ENCODE data around the gene LRRTM1.
A peak's percentile ranks its signal among the peaks of the same experiment; 100 is the strongest.

LRRTM1 gene, protein sequence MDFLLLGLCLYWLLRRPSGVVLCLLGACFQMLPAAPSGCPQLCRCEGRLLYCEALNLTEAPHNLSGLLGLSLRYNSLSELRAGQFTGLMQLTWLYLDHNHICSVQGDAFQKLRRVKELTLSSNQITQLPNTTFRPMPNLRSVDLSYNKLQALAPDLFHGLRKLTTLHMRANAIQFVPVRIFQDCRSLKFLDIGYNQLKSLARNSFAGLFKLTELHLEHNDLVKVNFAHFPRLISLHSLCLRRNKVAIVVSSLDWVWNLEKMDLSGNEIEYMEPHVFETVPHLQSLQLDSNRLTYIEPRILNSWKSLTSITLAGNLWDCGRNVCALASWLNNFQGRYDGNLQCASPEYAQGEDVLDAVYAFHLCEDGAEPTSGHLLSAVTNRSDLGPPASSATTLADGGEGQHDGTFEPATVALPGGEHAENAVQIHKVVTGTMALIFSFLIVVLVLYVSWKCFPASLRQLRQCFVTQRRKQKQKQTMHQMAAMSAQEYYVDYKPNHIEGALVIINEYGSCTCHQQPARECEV

DNA sequence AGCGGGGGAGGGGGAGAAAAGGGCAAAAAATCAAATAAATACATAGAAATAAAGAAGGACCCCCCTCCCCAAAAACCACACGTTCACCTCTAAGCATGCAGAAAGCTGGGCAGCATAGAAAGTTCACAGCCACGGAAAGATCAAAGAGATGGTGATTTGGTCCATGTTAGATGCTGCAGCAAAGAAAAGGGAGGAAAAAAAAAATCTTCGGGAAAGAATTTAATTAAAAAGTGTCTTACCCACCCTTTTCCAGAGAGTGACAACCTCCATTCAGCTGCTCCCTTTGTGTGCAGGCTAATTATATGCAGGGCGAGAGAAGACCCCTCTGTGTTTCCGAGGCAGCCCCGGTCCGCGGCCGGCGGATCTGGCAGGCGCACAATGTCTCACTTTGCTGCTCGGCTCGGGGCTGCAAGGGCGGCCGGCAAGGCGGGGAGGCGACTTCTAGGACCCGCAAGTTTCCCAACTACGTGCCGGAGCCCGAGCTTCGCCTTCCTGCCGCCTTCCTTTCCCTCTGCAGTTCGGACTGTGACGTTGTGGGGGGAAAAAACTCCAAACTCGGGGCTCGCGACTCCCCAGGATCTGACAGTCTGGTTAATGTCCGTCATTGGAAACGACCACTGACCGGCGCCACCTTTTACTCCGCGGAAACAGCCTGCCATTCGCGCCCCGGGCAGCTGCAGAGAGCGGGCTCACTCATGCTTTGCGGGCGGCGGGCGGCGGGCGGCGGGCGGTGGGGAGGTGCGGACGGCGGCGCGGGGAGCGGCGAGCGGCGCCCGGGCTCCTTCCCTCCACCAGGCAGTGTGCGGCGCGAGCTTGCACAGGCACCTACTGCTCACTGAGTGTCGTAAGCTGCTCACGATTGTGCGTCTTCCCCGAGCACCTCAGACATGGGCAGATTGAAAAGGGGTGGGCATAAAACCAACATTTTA lies at the start of gene LRRTM1:
TSS of gene LRRTM1 (minus strand) at position 844 of the 929 bp plus-strand sequence. CDS start 933 bp downstream, outside the sequence.
- FAIRE-seq (no peak), DNase-seq (ENCODE audit: insufficient read length, low spot score) (peak; percentile 12)

DNA sequence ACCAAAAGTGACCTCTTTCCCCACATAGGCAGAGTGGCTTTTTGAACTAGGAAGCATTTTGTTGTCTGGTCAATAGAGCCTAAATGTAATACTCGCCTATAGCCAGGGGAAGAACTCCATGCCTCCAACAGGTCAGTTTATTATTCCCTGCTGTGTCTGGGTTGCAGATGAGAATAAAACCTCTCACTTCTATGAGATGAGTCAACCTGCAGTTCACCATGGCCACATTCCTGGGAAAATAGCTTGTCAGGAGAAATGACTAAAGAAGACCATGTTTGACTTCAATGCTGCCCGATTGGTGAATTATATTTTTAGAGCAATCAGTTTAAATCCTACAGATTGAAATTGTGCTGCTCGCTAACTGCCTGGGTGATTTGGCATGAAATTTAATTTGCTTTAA lies 46.7 kb upstream of the LRRTM1 start:
- DNase-seq (ENCODE audit: insufficient read length, low spot score) (no peak), FAIRE-seq (no peak)

DNA sequence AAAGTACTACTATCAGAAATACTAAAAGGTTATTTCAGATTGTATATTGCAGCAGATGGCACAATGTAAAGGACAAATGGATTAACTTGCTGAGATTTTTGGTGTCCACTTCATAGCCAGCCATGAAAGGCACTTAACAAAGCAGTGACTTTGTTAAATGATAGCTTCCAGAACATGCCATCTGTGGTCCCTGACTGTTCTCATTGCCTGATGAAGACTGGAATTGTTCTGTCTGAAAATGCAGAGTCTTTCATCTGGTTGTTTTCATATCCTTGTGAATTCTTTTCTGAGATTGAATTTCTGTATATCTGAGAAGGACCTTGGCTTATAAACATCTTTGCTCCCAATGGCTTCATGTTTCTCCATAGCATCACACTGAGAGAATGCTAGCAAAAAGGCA lies 44.4 kb upstream of the LRRTM1 start:
- FAIRE-seq: no peak

DNA sequence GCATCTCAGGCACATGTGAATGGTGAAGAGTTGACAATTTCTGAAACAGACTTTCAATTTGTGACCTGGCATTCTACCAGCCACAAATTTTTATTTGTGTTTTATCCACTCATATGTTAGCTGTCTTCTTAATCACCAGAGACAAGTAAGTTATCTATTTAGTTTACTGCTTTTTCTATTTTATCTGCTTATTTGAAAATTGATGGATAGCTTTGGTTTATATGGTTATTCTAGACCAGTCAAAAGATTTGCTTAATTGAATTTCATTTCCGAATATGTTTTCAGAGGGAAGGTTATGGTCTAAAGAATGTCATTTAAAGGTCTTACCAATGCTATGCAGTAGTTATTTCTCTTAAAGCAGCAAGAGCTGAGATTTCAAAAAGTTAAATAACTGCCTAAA lies 43.5 kb upstream of the LRRTM1 start:
- FAIRE-seq (no peak), DNase-seq (ENCODE audit: insufficient read length, low spot score) (no peak)

More for the DNA sequence above, 44.4 kb upstream of the LRRTM1 start:
- DNase-seq (ENCODE audit: insufficient read length, low spot score): no peak

DNA sequence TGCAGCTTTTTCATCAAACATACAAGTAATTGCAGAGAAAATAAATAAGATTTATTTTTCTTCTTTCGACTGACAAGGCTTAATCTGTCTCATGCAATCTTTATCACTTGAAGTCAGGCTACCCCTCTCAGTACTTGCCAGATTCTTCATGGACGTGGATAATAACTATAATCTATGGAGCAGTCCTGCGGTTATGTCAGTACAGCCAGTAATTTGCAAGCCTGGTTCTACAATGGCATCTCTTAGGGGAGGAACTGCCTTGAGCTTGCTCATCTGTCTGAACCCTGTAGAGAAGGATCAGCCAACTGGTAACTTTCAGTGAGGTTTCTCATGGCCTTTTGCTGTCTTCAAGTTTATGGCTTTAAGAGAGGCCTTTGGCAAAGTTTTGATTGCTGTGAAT lies 35.5 kb upstream of the LRRTM1 start:
- FAIRE-seq (no peak), DNase-seq (ENCODE audit: insufficient read length, low spot score) (no peak)

DNA sequence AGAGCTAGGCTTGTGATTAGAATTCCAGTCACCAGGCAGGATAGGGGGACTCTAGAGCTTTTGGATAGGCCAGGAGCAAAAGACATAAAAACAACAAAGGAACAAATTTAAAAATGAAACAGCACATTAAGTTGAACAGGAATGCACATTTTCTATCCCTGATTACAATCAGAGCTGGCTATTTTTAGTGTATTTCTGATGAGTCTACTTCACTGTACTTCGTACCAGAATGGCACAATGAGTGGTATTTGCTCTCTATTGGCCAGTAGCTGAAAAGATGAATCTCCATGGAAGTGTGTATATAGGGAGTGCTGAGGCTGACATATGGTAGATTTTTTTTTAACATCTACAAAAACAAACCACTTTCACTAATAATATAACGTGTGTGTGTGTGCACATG lies 34.2 kb upstream of the LRRTM1 start:
- no peak for DNase-seq (ENCODE audit: insufficient read length, low spot score)
- FAIRE-seq: no peak

DNA sequence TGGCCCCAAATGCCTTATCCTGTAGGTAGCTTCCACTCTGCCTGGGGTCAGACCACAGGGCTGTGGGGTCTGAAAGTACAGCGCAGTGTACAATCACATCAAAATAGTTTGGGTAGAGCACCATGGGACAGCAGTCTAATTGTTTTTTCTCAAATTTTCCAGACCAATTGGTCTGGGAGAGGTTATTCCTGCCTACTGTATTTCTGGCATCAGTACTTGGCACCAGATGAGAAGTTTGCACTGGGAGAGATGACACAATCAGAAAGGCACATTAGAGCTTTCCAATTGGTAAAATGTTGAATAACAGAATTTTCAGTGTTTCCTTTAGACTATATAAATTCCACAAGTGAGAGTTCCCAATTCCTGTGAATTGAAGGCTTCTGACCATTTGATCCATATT lies 30.9 kb upstream of the LRRTM1 start:
- DNase-seq (ENCODE audit: insufficient read length, low spot score) (no peak), FAIRE-seq (no peak)

DNA sequence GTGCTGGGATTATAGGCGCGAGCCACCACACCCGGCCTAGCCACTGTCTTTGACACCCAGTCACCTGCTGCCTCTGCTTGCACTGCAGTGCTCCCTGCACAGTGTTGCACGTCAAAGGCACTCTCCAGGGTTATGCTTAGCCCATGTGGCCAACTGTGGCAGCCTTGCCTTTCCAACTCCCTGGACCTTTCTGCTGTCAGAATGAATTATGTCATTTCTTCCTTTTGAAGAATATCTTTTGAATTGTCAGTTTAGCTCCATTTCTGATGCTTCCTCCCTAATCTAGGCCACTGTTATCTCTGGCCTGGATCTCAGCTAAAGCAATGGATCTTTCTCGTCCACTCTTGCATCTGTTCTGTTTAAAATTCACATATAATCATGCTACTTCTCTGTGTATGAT lies 29.3 kb upstream of the LRRTM1 start:
- FAIRE-seq: no peak
- DNase-seq (ENCODE audit: insufficient read length, low spot score): no peak

DNA sequence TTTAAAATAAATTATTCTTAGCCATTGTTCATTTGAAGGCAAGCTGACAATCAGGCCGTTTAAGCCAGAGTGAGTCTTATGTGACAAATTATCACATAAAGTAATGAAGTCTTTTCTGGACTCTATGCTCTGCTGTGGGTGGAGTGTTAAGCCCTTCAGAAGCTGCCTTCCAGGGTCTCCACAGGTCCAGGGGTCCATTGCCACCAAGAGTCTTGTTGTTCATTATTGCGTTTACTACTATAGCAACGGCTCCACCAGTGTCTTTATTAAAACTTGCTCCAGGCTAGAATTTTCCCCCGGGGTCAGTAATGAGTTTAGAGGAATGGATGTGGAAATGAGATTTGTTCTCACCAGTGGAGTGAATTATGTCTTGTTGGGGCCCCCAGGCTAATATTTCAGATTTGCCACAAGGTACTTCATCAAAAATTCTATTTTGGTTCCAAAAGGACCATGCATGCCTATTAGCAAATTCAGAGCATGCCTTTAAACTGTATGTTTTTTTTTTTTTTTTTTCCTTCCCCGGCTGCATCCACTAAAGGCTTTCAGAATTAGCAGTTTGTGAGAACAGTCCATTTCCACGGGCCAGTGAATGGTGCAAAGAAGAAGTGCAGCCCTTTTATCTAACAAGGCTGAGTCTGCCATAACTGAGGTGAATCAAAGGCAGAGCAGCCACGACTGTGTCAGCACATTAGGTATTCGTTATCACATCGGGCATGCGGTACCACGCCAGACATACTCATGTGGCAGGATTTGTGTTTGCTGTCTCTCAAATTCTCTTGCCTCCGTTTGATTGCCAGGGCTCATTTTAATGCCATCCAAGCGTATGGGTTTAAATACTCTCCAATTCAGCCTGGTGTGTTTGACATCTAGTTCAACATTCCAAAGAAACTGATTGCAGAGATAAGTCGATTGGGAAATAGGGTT lies 26.2 kb upstream of the LRRTM1 start:
- no peak for FAIRE-seq
- DNase-seq (ENCODE audit: insufficient read length, low spot score): no peak

DNA sequence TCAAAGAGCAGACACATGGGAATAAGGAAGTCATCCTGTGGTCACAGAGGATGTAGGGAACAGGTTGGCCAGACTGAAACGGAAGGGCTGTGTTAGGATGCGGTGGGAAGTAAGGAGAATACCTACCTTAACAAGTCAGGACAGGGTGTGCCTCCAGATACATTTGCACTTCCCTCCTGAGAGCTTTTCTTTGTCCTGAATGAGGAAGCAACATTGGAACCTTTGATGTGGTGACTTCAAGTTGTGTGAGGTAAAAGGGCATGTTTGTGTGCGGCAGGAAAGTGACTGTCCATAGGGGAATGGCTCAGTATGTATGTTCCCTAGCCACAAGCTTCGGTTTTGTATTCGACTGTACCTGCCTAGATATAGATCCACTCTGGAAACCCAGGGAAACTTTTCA lies 24.9 kb upstream of the LRRTM1 start:
- no peak for DNase-seq (ENCODE audit: insufficient read length, low spot score)
- FAIRE-seq: no peak

DNA sequence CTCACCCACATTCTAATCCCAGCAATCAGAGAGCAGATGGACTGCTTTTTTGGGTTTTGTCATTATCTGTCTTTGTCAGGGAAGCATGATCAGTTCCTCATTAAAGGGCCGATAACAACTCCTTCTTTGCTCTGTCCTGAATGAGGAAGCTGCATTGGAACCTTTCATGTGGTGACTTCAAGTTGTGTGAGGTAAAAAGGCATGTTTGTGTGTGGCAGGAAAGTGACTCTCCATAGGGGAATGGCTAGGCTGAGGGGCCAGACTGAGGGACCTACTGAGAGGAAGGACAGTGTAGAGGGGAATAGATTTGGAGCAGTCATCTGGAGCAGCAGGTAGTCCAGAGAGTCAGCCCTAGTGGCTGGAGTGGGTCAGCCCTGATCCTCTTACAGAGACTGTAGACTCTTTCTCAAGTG lies 23.6 kb upstream of the LRRTM1 start:
- DNase-seq (ENCODE audit: insufficient read length, low spot score) (no peak), FAIRE-seq (no peak)

DNA sequence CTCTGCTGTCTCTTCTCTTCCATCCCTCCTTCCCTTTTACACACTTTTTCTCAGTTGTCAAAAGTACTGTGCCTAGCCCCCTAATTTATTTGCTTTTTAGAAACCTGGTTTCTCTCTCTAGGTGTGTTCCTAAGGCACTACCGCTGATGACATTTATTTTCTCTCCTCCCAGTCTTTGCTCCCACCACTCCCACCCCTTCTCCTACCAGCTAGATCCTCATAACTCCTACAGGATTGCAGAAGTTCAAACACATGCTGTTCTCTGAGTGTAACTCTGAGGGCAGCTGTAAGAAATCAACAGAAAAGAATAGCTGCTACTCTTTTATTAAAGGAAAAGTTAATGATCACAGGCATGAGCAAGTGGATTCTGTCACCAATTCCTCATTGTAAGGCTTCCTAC lies 22.3 kb upstream of the LRRTM1 start:
- DNase-seq (ENCODE audit: insufficient read length, low spot score) (no peak), FAIRE-seq (no peak)

DNA sequence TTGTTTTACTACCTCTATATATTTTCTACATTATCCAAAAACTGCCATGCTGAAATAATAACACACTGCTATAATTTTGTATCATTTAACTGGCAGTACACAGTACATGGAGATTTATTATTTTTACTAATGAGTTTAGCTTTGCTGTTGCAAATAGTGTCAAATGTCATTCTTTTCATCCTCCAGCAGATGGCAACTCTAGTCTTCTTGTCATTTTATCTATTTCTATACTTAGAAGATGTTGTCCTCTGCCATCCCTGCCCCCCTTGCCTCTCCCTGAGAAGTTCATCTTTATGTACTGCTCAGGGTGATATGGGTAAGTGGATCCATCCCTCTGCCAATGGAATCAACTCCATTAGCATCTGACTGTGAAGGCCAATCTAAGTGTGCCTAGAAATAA lies 21.7 kb upstream of the LRRTM1 start:
- no peak for FAIRE-seq
- peak; percentile 10 for DNase-seq (ENCODE audit: insufficient read length, low spot score)

DNA sequence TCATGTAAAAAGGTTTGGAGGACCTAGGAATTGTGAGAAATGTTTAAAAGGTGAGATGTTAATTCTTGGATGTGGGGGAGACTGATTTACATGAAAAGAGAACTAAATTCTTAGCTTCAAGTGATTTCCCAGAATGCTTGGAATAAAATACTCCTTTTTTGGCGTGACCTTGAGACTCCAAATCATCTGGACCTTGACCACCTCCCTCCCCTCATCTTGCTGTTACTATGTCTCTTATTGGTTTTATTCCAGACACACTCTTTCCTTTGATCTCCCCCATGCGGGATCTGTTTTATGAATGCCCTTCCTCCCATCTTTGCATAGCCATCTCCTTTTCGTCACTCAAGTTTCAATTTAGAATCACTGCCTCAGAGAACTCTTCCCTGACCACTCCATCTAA lies 20.0 kb upstream of the LRRTM1 start:
- DNase-seq (ENCODE audit: insufficient read length, low spot score) (no peak), FAIRE-seq (no peak)

DNA sequence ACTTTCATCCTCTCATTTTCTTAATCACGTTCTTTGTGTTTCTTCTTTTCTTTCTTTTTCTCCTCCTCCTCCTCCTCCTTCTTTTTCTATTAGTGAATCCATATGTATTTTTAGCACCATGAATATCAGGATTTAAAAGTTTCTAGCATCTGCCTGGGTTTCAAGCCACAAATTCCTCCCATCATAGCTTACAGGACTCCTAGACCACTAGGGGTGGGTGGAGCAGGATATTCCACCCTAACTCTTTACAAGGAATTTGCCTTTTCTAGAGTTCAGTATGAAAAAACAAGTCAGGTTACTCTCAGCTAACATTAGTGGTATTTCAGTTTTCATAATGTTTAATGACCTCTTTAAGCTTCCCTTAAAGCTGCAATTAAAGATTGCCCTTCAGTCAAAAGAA lies 19.1 kb upstream of the LRRTM1 start:
- no peak for FAIRE-seq
- DNase-seq (ENCODE audit: insufficient read length, low spot score): no peak

DNA sequence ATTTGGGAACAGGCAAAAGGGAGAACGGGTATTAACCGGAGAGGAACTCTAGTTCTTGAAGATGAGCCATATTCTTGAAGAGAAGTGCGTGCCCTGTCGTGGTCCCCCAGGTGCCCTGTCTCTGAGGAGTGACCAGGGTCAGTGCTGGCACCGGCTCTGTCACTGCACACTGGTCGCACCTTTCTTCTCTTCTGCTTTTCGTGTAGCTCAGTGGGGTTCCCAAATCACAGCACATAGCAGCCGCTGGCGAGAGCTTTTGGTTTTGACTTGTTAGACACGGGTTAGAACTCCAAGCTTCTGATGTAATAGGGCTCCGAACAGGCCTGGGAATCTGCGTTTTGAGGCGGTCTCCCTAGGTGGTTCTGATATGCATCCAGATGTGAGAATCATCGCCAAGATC lies 18.4 kb upstream of the LRRTM1 start:
- DNase-seq (ENCODE audit: insufficient read length, low spot score): no peak
- no peak for FAIRE-seq

DNA sequence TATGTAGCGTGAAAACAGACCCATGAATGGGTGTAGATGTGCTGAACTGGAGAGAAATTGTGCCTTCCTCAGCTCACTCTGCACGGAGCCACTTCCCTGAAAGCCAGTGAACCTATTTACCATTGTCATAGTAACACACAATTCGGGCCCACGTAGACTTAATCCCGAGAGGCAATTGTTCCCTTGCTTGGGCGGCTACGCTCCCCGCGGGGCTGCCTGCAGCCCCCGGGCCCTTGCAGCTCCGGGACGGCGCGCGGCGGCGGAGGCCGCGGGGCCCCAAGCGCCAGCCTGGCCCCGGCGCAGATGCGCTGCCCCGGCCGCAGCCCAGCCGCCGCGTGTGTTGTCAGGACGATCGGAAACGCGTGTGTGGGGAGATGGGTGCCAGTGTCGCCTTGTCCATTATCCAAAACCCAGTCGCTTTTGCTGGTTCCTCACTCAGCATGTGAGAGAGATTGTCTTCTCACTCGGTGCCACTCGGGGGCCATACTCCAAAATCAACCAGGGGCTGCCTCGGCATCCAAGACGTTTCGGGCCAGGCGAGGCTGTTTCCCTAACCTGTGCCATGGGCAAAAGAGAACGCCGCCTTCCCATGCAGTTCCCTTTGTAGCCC lies 17.9 kb upstream of the LRRTM1 start:
- FAIRE-seq: no peak
- no peak for DNase-seq (ENCODE audit: insufficient read length, low spot score)

DNA sequence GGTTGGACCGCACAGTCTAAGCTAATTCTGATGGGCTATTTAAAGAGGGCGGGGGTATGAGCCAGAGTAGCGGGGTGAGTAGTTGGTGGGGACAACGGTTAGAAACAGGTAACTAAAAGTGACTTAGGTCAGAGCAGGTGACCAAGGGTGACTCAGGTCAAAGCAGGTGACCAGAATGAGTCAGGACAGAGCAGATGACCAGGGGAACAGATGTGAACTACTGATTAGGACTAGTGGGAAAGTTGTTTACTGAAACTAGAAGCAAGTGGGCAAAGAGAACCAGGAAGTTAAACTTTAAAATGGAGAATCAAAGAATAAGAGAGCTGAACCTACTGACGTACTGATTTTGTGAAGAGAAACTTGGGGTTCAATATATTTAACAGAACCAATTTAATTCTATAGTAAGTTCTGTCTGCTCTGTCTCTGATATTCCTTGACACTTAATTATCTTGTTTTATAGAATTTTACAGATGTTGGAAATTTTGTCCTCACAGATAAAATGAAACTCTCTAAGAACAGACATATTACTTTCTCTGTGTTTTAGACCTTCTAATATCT lies 7.8 kb upstream of the LRRTM1 start:
- no peak for DNase-seq (ENCODE audit: insufficient read length, low spot score)
- FAIRE-seq: no peak

DNA sequence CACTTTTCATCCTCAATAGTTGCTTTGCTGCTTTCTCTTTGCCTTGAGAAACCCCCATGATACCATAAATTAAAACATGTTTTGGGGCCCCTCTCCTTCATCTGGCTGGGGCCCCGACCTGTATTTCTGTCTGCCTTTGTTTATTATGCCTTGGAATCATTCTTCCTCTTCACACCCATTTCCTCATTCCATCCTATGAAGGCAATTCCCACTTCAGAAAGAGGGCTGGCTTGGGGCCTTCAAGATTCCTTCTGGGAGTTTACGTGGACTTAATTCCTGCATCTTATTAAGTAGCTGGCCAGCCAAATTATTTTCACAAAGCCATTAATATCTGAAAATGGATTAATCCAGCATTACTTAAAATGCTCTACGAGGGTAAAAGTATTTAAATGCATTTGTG lies 6.8 kb upstream of the LRRTM1 start:
- FAIRE-seq (no peak), DNase-seq (ENCODE audit: insufficient read length, low spot score) (no peak)

Data from HTR-8/SVneo (cell line).